ENCODE measurements around the gene WASF3. TPM values are rescaled to one million over a fixed set of nuclear protein-coding genes. Genes with fewer than 3 reads are reported as not detected.

The WASF3 gene
- total and polyA plus RNA-seq, 12 donors: 2.7 to 13.6 (median 8.8) TPM

DNA sequence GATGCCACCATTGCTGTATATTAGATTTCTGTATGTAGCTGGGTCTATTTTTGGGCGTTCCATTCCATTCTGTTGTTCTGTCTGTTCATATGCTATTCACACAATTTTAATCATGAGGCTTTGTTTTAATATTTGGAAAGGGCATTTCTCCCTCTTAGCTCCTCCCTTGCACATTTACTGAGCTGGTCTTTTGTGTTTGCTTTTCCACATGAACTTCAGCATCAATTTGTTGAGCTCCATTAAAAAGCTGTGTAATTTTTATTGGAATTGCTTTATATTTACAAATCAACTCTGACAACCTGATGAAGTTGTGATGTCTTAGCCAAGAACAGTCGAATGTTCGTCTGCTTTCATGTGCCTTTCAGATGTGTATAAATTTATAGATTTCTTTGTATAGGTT lies 14.0 kb downstream of the WASF3 start:
- Histone ChIP-seq H3K9me3 (peaks cover 0 to 29% (median 0%) of the 10 kb centered on the region in 11 donors), H3K4me3 (no peak overlapping the region), H3K27me3 (no peaks in the 10 kb centered on the region), H3K36me3 (no peaks in the 10 kb centered on the region), H3K4me1 (no peaks in the 10 kb centered on the region), H3K27ac (no peak overlapping the region)
- WGBS, 2 donors: 90 to 95% methylated on average over 3 of the region's 3 CpGs
- intact Hi-C loops (cut with DNase I): no loop called here
- ATAC-seq (no peak), DNase-seq (no peak)
- TF ChIP-seq, protein P1, sequence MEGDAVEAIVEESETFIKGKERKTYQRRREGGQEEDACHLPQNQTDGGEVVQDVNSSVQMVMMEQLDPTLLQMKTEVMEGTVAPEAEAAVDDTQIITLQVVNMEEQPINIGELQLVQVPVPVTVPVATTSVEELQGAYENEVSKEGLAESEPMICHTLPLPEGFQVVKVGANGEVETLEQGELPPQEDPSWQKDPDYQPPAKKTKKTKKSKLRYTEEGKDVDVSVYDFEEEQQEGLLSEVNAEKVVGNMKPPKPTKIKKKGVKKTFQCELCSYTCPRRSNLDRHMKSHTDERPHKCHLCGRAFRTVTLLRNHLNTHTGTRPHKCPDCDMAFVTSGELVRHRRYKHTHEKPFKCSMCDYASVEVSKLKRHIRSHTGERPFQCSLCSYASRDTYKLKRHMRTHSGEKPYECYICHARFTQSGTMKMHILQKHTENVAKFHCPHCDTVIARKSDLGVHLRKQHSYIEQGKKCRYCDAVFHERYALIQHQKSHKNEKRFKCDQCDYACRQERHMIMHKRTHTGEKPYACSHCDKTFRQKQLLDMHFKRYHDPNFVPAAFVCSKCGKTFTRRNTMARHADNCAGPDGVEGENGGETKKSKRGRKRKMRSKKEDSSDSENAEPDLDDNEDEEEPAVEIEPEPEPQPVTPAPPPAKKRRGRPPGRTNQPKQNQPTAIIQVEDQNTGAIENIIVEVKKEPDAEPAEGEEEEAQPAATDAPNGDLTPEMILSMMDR (IDR thresholded peaks at IDR 0.05): no peak

DNA sequence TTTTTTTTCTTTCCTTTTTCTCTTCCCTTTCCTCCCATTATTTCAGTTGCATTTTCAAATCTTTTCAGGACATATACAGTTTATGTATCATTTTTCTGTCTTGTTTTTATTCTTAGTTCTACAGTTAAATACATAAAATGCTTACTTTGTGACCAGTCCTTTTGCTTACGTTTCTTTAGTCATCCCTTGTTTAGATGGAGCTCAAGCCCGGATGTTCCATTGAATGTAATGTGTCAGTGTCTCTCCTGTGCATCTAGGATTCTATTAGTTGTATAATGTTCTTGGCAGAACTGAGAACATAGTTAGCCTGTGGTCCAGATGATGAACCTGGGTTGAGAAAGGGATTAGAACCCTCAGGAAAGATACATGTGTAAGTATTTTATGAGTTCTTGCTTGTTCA lies 17.8 kb downstream of the WASF3 start:
- Histone ChIP-seq H3K27me3 (no peaks in the 10 kb centered on the region), H3K9me3 (peaks cover 0 to 28% (median 0%) of the 10 kb centered on the region in 11 donors), H3K27ac (no peak overlapping the region), H3K4me3 (no peak overlapping the region), H3K36me3 (no peaks in the 10 kb centered on the region), H3K4me1 (no peaks in the 10 kb centered on the region)
- ATAC-seq: no peak
- TF ChIP-seq, protein P1 (IDR thresholded peaks at IDR 0.05): no peak
- WGBS, 2 donors: 95% methylated on average over 2 of the region's 2 CpGs
- intact Hi-C loops (cut with DNase I): no loop called here
- no peak for DNase-seq

DNA sequence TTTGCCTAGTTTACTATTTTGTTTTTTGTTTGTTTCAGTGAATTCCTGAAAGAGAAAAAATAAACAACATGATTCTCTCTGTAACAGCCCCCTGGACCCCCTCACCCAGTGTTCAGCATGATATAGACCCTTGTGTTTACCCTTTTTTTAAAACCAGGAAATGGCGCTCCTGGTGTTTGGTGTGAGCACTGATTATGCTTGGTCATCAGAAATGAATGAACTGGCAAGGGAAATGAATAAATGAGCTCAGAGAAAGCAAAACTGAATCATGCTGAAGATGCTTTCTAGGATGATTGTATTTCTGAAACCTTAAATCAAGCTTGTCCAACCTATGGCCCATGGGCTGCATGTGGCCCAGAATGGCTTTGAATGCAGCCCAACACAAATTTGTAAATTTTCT lies 22.1 kb downstream of the WASF3 start:
- DNase-seq: no peak

DNA sequence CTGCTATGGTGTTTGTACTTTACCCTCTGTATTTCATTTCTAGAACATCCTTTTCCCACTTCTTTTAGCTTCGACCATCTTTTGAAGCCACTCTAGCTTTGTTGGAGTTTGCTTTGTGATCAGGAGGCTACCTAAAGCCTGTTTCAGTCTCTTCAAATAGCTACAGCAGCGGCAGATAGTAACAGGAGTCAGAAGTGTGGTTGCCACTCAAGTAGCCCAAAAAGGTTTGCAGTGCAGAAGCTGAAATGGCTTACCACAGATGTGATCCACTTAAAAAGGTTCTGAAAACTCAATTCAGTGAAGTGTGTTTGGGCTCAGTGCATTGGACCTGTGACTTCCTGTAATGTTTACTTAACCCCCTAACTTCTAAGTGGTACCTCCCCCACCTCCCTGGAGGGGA lies 26.2 kb downstream of the WASF3 start:
- no peak for DNase-seq
- Histone ChIP-seq H3K9me3 (peaks cover 0 to 6% (median 0%) of the 10 kb centered on the region in 11 donors), H3K4me1 (no peaks in the 10 kb centered on the region), H3K4me3 (no peak overlapping the region), H3K27ac (no peak overlapping the region), H3K36me3 (no peaks in the 10 kb centered on the region), H3K27me3 (no peaks in the 10 kb centered on the region)
- intact Hi-C loops (cut with DNase I): no loop called here
- 61 to 77% methylated on average over 2 of the region's 2 CpGs for WGBS, 2 donors
- ATAC-seq: no peak
- TF ChIP-seq, protein P1 (IDR thresholded peaks at IDR 0.05): no peak

More for the DNA sequence above, 22.1 kb downstream of the WASF3 start:
- Histone ChIP-seq H3K27me3 (no peaks in the 10 kb centered on the region), H3K27ac (no peak overlapping the region), H3K4me1 (no peaks in the 10 kb centered on the region), H3K4me3 (no peak overlapping the region), H3K9me3 (peaks cover 0 to 16% (median 0%) of the 10 kb centered on the region in 11 donors), H3K36me3 (no peaks in the 10 kb centered on the region)
- TF ChIP-seq, protein P1 (IDR thresholded peaks at IDR 0.05): no peak
- ATAC-seq: no peak
- WGBS, 2 donors: 97 to 100% methylated on average over 1 of the region's 1 CpG
- intact Hi-C loops (cut with DNase I): no loop called here

All from heart right ventricle (tissue), 16 donors.